DMS 273 treated with DMSO at 0.1 percent for 48 hours (cell line): ENCODE results near the gene MYL10.

ENCODE experiments used
- DNase-seq: peaks from one replicate; lab custom pipeline; 2025; lab: John Stamatoyannopoulos, UW

The MYL10 gene

GRCh38 chr7:101595766-101596537 lies 33.1 kb downstream of the MYL10 start:
- no peak for DNase-seq

GRCh38 chr7:101595246-101595645 lies 33.9 kb downstream of the MYL10 start:
- DNase-seq = no peak

GRCh38 chr7:101594790-101595189 lies 34.3 kb downstream of the MYL10 start:
- no peak for DNase-seq

- no peak for DNase-seq
Measured at GRCh38 chr7:101593556-101593955, 35.5 kb downstream of the MYL10 start.

- DNase-seq = no peak
Measured at GRCh38 chr7:101591504-101591903, 37.6 kb downstream of the MYL10 start.

- DNase-seq = no peak
Measured at GRCh38 chr7:101590663-101591435, 38.2 kb downstream of the MYL10 start.

GRCh38 chr7:101589976-101590662 lies 39.0 kb downstream of the MYL10 start:
- no peak for DNase-seq

GRCh38 chr7:101589052-101589451 lies 40.0 kb downstream of the MYL10 start:
- DNase-seq = no peak

GRCh38 chr7:101588131-101588935 lies 40.8 kb downstream of the MYL10 start:
- DNase-seq = no peak

- DNase-seq = no peak
Measured at GRCh38 chr7:101586906-101587677, 42.0 kb downstream of the MYL10 start.

- DNase-seq = no peak
Measured at GRCh38 chr7:101586078-101586905, 42.8 kb downstream of the MYL10 start.

GRCh38 chr7:101582971-101583370 lies 46.1 kb downstream of the MYL10 start:
- no peak for DNase-seq

GRCh38 chr7:101581891-101582290 lies 47.2 kb downstream of the MYL10 start:
- no peak for DNase-seq

GRCh38 chr7:101580596-101580995 lies 48.5 kb downstream of the MYL10 start:
- DNase-seq = no peak

- DNase-seq = no peak
Measured at GRCh38 chr7:101578552-101578951, 50.5 kb downstream of the MYL10 start.

GRCh38 chr7:101576998-101577397 lies 52.1 kb downstream of the MYL10 start:
- no peak for DNase-seq

- DNase-seq = no peak
Measured at GRCh38 chr7:101575721-101576120, 53.4 kb downstream of the MYL10 start.

GRCh38 chr7:101575168-101575567 lies 53.9 kb downstream of the MYL10 start:
- DNase-seq = no peak

GRCh38 chr7:101572156-101572555 lies 56.9 kb downstream of the MYL10 start:
- DNase-seq = no peak

- DNase-seq = no peak
Measured at GRCh38 chr7:101567230-101567629, 61.9 kb downstream of the MYL10 start.
